Esophagus (tissue), 2 donors: ENCODE measurements around the gene AEBP2. TPM values are rescaled to one million over a fixed set of nuclear protein-coding genes. Genes with fewer than 3 reads are reported as not detected.

Experiments
- H3K27ac ChIP-seq, 2 donors: one replicate each; pipeline ENCODE4 v1.5.1; 2013; ENCODE audit warnings: low read depth in 2 of 2, mild to moderate bottlenecking in 2 of 2, inconsistent platforms in 1 of 2, low read length in 1 of 2, moderate library complexity in 1 of 2
- H3K27me3 ChIP-seq, 2 donors: one replicate each; pipeline ENCODE4 v1.6.1; 2013; ENCODE audit warnings: low read length in 2 of 2, control low read depth in 1 of 2, mild to moderate bottlenecking in 1 of 2; ENCODE audit not compliant: insufficient read depth in 2 of 2, control insufficient read depth in 1 of 2
- H3K36me3 ChIP-seq, 2 donors: one replicate each; pipeline ENCODE4 v1.6.1; 2013; ENCODE audit warnings: low read length in 1 of 2; ENCODE audit not compliant: control insufficient read depth in 2 of 2, insufficient read depth in 2 of 2
- H3K4me1 ChIP-seq, 2 donors: one replicate each; pipeline ENCODE4 v1.6.1; 2013; ENCODE audit warnings: low read length in 1 of 2; ENCODE audit not compliant: control insufficient read depth in 2 of 2, insufficient read depth in 2 of 2
- H3K4me3 ChIP-seq, 2 donors: one replicate each; pipeline ENCODE4 v1.5.1; 2013; ENCODE audit warnings: low read length in 2 of 2, mild to moderate bottlenecking in 2 of 2, low read depth in 1 of 2, moderate library complexity in 1 of 2
- H3K9me3 ChIP-seq, 2 donors: one replicate each; pipeline ENCODE4 v1.6.1; 2013; ENCODE audit warnings: mild to moderate bottlenecking in 2 of 2, low read depth in 1 of 2, low read length in 1 of 2, moderate library complexity in 1 of 2; ENCODE audit not compliant: control insufficient read depth in 2 of 2, insufficient read depth in 1 of 2
- whole genome bisulfite sequencing, 2 donors: extraction: QIAGEN DNeasy Blood & Tissue Kit; methylation state at CpG; one replicate each; pipeline ENCODE4 v1.1.7; 2013; 5-methylcytosine and 5-hydroxymethylcytosine counted together
- polyA plus RNA-seq, 2 donors: library from polyadenylated mRNA; stranded (reverse); fragments of 200-250 nt; gene quantifications; one replicate each; pipeline ENCODE4 v1.2.3, GENCODE V29; 2013
- donor health status: healthy with polysubstance abuse.
- donor health status: Bipolar disorder and iron deficiency.

AEBP2 gene
- polyA plus RNA-seq, 2 donors, result 13.6 to 14.0 TPM

DNA sequence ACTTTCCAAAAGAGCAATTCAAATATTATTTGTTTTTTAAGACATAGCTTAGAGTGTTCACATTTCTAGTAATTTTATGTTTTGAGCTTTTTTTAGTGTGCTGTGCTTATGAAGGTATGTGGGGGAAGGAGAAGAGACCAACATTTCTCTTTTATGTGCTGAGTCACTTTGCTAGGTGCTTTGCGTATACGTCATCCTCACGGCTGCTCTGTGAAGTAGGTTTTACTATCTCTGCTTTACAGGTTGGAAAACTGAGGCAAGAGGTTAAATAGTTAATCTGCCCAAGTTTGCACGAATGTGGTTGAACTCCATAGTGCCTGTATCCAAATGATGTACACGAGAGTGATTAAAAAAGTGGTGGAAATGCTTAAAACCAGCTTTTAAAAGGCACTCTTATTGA, 75.9 kb downstream of the AEBP2 start:
- H3K9me3 ChIP-seq, result no peaks in the 10 kb centered on the region
- 82 to 96% methylated on average over 5 of the region's 5 CpGs for WGBS, 2 donors
- H3K4me1 ChIP-seq, result no peaks in the 10 kb centered on the region
- H3K27me3 ChIP-seq, result no peaks in the 10 kb centered on the region
- no peak overlapping the region for H3K4me3 ChIP-seq
- H3K27ac ChIP-seq, result no peak overlapping the region
- peaks cover 0 to 2% of the 10 kb centered on the region in 2 donors for H3K36me3 ChIP-seq

DNA sequence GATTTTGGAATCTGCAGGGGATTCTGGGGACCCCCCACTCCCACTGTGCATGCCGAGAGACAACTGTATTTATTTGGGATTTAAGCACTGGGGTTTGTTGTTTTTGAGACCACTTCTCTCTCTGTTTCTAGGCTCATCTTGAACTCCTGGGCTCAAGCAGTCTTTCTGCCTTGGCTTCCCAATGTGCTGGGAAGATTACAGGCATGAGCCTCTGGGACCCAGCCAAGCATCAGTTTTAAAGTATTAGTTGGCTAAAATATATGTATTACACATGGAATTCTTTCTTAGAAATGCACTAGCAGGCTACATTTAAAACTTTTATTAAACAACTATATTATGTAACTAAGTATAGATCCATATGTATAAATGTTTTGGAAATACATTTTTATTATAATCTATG, 78.3 kb downstream of the AEBP2 start:
- Histone ChIP-seq H3K36me3 (peaks cover 0 to 2% of the 10 kb centered on the region in 2 donors), H3K4me1 (no peaks in the 10 kb centered on the region), H3K27ac (no peak overlapping the region), H3K4me3 (no peak overlapping the region), H3K9me3 (no peaks in the 10 kb centered on the region), H3K27me3 (no peaks in the 10 kb centered on the region)
- 64 to 70% methylated on average over 1 of the region's 1 CpG for WGBS, 2 donors

DNA sequence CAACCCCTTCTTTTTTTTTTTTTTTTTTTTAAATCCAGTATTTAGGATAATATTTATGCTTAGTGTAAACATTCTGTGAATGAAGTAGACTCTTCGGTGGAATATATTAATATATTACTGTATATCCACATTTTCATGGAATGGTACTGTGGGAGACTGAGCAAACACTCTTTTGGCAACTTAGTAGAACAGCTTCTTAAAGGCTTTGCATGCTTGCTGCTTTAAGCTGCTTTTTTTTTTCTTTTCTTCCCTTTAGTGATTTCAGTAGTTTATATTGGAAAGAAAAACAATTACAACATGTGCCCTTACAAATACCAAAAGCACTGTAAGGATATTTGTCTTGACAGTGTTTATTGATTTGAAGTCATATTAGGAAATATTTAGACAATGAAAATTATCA, 78.9 kb downstream of the AEBP2 start:
- WGBS, 2 donors, result 54 to 56% methylated on average over 1 of the region's 1 CpG
- Histone ChIP-seq H3K4me1 (no peaks in the 10 kb centered on the region), H3K27ac (no peak overlapping the region), H3K9me3 (no peaks in the 10 kb centered on the region), H3K36me3 (peaks cover 0 to 2% of the 10 kb centered on the region in 2 donors), H3K4me3 (no peak overlapping the region), H3K27me3 (no peaks in the 10 kb centered on the region)

DNA sequence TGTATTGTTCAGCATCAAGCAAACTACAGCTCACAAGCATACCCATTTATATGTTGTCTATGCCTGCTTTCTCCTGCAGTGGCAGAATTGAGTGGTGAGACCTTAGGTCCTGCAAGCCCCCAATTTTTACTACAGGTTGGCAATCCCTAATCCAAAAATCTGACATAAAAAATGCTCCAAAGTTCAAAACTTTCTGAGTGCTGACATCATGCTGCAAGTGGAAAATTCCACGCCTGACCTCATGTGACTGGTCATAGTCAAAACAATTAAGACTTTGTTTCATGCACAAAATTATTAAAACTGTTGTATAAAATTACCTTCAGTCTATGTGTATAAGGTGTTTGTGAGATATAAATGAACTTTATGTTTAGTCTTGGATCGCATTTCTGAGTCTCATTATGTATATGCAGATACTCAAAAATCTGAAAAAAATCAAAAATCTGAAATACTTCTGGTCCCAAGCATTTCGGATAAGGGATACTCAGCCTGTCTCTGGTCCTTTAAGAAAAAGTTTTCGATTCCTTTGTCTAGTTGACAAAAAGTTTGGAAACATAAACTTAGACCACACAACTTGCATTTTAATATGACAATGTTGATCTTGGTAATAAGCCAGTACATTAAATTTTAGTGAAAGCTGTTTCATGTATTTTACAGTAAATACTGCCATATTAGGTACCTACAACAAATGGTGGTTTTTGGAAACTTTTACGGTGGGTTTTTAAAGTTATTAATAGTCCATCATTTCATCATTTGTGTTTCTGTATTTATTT, 81.5 kb downstream of the AEBP2 start:
- Histone ChIP-seq H3K27ac (no peak overlapping the region), H3K9me3 (no peaks in the 10 kb centered on the region), H3K4me3 (no peak overlapping the region), H3K36me3 (no peaks in the 10 kb centered on the region), H3K4me1 (no peaks in the 10 kb centered on the region), H3K27me3 (no peaks in the 10 kb centered on the region)
- WGBS, 2 donors, result 80 to 82% methylated on average over 5 of the region's 5 CpGs

DNA sequence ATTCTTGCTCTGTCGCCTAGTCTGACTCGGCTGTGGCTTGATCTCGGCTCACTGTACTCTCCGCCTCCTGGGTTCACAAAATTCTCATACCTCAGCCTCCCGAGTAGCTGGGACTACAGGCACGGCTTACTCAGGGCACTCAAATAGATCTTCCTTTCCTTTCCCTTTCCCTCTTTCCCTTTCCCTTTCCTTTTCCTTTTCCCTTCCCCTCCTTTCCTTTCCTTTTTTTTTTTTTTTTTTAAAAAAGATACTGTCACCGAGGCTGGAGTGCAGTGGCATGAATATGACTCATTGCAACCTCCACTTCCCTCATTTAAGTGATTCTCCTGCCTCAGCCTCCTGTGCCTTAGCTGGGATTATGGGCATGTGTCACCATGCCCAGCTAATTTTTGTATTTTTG, 86.0 kb downstream of the AEBP2 start:
- WGBS, 2 donors, result 90% methylated on average over 7 of the region's 7 CpGs
- Histone ChIP-seq H3K4me3 (no peak overlapping the region), H3K36me3 (no peaks in the 10 kb centered on the region), H3K4me1 (no peaks in the 10 kb centered on the region), H3K27ac (no peak overlapping the region), H3K27me3 (no peaks in the 10 kb centered on the region), H3K9me3 (no peaks in the 10 kb centered on the region)

DNA sequence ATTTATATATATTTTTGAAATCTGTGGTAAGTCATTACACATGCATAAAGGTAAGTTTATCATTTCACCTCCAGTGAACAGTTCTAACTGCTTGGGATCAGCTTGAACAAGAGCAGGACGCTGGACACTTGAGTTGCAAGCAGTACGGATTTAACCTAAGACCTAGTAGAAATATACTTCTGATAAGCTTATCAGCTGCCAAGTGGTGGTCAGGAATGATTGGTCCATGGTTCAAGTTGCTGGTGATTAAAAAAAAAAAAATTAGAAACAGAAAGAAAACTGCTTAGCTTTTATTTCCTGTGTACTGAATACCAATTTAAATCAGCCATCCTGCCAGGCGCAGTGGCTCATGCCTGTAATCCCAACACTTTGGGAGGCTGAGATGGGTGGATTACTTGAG, 88.6 kb downstream of the AEBP2 start:
- Histone ChIP-seq H3K36me3 (no peaks in the 10 kb centered on the region), H3K27me3 (no peaks in the 10 kb centered on the region), H3K4me1 (no peaks in the 10 kb centered on the region), H3K4me3 (no peak overlapping the region), H3K27ac (no peak overlapping the region), H3K9me3 (no peaks in the 10 kb centered on the region)
- WGBS, 2 donors, result 84 to 88% methylated on average over 3 of the region's 3 CpGs

DNA sequence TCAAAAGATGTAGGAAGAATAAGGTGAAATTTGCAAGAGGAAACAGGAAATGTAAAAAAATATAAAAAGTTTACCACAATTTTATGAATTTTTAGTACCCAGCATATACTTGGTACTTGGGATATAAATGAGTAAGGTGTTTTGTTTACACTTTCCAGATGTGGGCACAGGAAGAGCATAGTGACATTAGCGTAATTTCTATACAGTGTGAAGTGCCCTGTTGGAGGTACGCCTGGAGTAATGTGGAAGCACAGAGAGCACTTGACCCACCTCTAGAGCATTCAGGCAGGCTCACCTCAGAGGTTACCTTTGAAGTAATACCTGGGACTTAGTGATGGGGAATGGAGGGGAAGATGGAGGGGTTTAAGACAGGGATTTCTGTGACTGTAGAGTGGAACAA, 89.5 kb downstream of the AEBP2 start:
- Histone ChIP-seq H3K4me3 (no peak overlapping the region), H3K4me1 (no peaks in the 10 kb centered on the region), H3K27ac (no peak overlapping the region), H3K27me3 (no peaks in the 10 kb centered on the region), H3K9me3 (no peaks in the 10 kb centered on the region), H3K36me3 (no peaks in the 10 kb centered on the region)
- 94 to 96% methylated on average over 2 of the region's 2 CpGs for WGBS, 2 donors

DNA sequence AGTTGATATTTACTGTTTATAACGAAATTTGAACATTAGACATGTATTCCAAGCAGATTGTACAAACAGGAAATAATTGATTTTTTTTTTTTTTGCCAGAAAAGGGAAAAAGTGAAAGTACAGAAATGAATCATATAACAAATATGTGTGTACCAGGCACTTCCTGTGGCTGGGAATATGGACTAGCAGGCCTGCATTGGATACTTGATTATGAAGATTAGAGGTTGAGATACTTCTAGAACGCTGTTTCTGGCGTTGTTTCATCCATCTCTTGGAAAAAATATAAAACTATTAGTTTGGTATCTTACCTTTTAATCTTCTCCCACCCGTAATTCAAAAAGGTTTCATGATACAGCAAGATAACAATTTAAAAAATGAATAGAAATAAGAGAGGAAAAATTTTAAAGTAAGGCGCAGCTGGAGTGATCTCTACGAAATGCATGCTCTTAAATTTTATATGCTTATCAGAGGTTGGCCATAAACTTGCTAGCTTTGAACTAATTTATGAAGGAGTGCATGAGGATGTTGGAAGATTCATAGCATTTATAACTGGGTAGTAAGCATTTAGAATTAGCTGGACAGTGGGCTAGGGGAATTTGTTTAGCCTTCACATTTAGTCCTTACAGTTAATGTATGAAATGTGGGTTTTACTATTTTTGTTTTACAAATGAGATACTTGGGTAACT, 90.8 kb downstream of the AEBP2 start:
- H3K36me3 ChIP-seq, result no peaks in the 10 kb centered on the region
- no peak overlapping the region for H3K27ac ChIP-seq
- 75 to 77% methylated on average over 6 of the region's 6 CpGs for WGBS, 2 donors
- no peaks in the 10 kb centered on the region for H3K4me1 ChIP-seq
- no peaks in the 10 kb centered on the region for H3K9me3 ChIP-seq
- no peak overlapping the region for H3K4me3 ChIP-seq
- H3K27me3 ChIP-seq, result no peaks in the 10 kb centered on the region

DNA sequence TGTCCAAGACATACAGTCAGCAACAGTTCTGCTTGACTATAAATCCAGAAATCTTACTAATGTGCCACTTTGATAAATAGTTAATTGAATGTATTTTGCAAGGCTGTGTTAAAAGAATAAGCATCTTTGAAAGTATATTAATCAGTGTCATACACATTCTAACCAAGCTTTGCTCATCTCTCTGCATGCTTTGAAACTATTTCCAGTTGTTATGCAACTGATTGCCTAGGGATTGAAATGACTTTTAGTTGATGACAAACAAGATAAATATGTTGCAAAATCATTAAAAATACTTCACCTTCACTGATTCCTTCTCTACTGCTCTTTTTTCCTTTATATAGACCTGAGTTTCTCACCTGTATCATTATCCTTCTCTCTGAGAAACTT, 91.3 kb downstream of the AEBP2 start:
- no peaks in the 10 kb centered on the region for H3K27me3 ChIP-seq
- no peak overlapping the region for H3K4me3 ChIP-seq

DNA sequence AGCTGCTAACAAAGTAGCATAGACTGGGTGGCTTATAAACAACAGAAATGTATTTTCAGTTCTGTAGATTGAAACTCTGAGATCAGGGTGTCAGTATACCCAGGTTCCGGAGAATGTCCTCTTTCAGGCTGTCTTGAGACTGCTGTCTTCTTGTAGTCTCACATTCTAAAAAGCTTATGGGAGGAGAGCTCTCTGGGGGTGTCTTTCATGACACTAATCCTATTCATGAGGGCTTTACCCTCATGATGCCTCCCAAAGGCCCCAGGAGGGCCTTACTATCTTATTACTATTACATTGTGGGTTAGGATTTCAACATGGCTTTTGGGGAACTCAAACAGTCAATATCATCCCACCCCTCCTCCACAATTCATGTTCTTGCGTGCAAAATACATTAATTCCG, 94.3 kb downstream of the AEBP2 start:
- Histone ChIP-seq H3K36me3 (no peaks in the 10 kb centered on the region), H3K4me3 (no peak overlapping the region), H3K27me3 (no peaks in the 10 kb centered on the region), H3K27ac (no peak overlapping the region), H3K4me1 (no peaks in the 10 kb centered on the region), H3K9me3 (no peaks in the 10 kb centered on the region)
- 92 to 96% methylated on average over 3 of the region's 3 CpGs for WGBS, 2 donors

More for the DNA sequence above, 91.3 kb downstream of the AEBP2 start:
- Histone ChIP-seq H3K27ac (no peak overlapping the region), H3K9me3 (no peaks in the 10 kb centered on the region), H3K36me3 (no peaks in the 10 kb centered on the region), H3K4me1 (no peaks in the 10 kb centered on the region)
